Kidney (tissue), 14 donors: ENCODE measurements around the gene PLXNA2. TPM values are rescaled to one million over a fixed set of nuclear protein-coding genes. Genes with fewer than 3 reads are reported as not detected.

Source experiments
- DNase-seq, 5 donors: peaks; one replicate each; pipeline ENCODE4 v3.0.0-alpha.2; 2013 to 2020
- FAIRE-seq: peaks from 2 replicates; lab custom pipeline; 2012; peaks lifted over from hg19 to GRCh38; lab: Jason Lieb, UNC
- H3K27ac ChIP-seq, 2 donors: one replicate each; pipeline ENCODE4 v1.7.0; 2013; ENCODE audit warnings: low read depth in 2 of 2, low read length in 2 of 2, inconsistent platforms in 1 of 2
- H3K27me3 ChIP-seq: one replicate; pipeline ENCODE4 v1.7.1; 2013; ENCODE audit warnings: low read length, inconsistent platforms; ENCODE audit not compliant: control insufficient read depth, insufficient read depth
- H3K36me3 ChIP-seq, 3 donors: one replicate each; pipeline versions ENCODE4 v1.7.0 to v1.7.1; 2013; ENCODE audit warnings: low read length in 3 of 3, control low read depth in 1 of 3, inconsistent platforms in 1 of 3; ENCODE audit not compliant: insufficient read depth in 3 of 3, control insufficient read depth in 2 of 3
- H3K4me1 ChIP-seq, 3 donors: one replicate each; pipeline versions ENCODE4 v1.7.0 to v1.7.1; 2013; ENCODE audit warnings: low read length in 3 of 3, inconsistent platforms in 1 of 3, low read depth in 1 of 3; ENCODE audit not compliant: control insufficient read depth in 2 of 3, insufficient read depth in 2 of 3
- H3K4me3 ChIP-seq, 3 donors: one replicate each; pipeline versions ENCODE4 v1.7.0 to v1.8.1; 2013; ENCODE audit warnings: low read length in 3 of 3, control low read depth in 1 of 3, inconsistent platforms in 1 of 3
- H3K9ac ChIP-seq, 3 donors: one replicate each; pipeline versions ENCODE4 v1.7.0 to v1.7.1; 2013; ENCODE audit warnings: low read length in 3 of 3, control low read depth in 1 of 3, inconsistent platforms in 1 of 3
- H3K9me3 ChIP-seq, 3 donors: one replicate each; pipeline versions ENCODE4 v1.7.0 to v1.7.1; 2013; ENCODE audit warnings: low read length in 3 of 3, control low read depth in 1 of 3, inconsistent platforms in 1 of 3; ENCODE audit not compliant: control insufficient read depth in 2 of 3, insufficient read depth in 1 of 3
- CTCF ChIP-seq: IDR thresholded peaks from 3 replicates; pipeline ENCODE4 v1.5.1; 2012; ENCODE audit warnings: mild to moderate bottlenecking, moderate library complexity, borderline replicate concordance; ENCODE audit not compliant: insufficient read depth; ENCODE audit errors: extremely low read depth
- intact Hi-C: fragments of 100-400 bp; cut with DNase I; formaldehyde crosslinking; loops from one replicate; pipeline ENCODE4 v1.11.1; 2022
- polyA plus RNA-seq: library from polyadenylated mRNA; stranded (reverse); fragments of 350-450 nt; fragmentation: Illumina TruSeq; extraction: RNeasy Lipid Tissue Mini Kit (QIAGEN cat#74804); gene quantifications from one replicate; pipeline ENCODE4 v1.2.3, GENCODE V29; 2014; ENCODE audit warnings: low read depth, low replicate concordance; ENCODE audit not compliant: insufficient read depth
- total RNA-seq: library from RNA; stranded (reverse); fragmentation: NEBNext Ultra II Directional; extraction: Animal tissue kit (Norgen Biotek cat#: 25700); gene quantifications from one replicate; pipeline ENCODE4 v1.2.1, GENCODE V29; 2021
- donor health status: control.
- donor health status: control.
- donor health status: control.
- donor health status: control.
- donor health status: control.
- donor health status: DM: yes; HTN: yes; CAD: no.
- donor health status: Normal renal cell carcinoma (clear cell type).

The PLXNA2 gene
- total and polyA plus RNA-seq, 2 donors from 2014 or later, result 2.4 to 27.9 TPM

- intact Hi-C loops, result no loop called here
- no peak overlapping the region for H3K9ac ChIP-seq
- H3K36me3 ChIP-seq, result no peaks in the 10 kb centered on the region
- no peaks in the 10 kb centered on the region for H3K4me1 ChIP-seq
- no peak for TF ChIP-seq CTCF
- DNase-seq, result no peak
- H3K27ac ChIP-seq, result no peak overlapping the region
- H3K27me3 ChIP-seq, result no peaks in the 10 kb centered on the region
- no peaks in the 10 kb centered on the region for H3K9me3 ChIP-seq
- H3K4me3 ChIP-seq, result no peak overlapping the region
- FAIRE-seq, result no peak
Measured at GRCh38 chr1:208117409-208117808, 126.8 kb downstream of the PLXNA2 start.

- DNase-seq, result no peak
- no peaks in the 10 kb centered on the region for H3K4me1 ChIP-seq
- no peaks in the 10 kb centered on the region for H3K36me3 ChIP-seq
- H3K9ac ChIP-seq, result no peak overlapping the region
- H3K27ac ChIP-seq, result no peak overlapping the region
- no peak for FAIRE-seq
- intact Hi-C loops, result no loop called here
- no peaks in the 10 kb centered on the region for H3K9me3 ChIP-seq
- H3K27me3 ChIP-seq, result no peaks in the 10 kb centered on the region
- H3K4me3 ChIP-seq, result no peak overlapping the region
- TF ChIP-seq CTCF, result no peak
Measured at GRCh38 chr1:208115924-208116640, 128.1 kb downstream of the PLXNA2 start.

- Histone ChIP-seq H3K27ac (no peak overlapping the region), H3K9ac (no peak overlapping the region), H3K36me3 (no peaks in the 10 kb centered on the region), H3K4me3 (no peak overlapping the region), H3K4me1 (no peaks in the 10 kb centered on the region), H3K9me3 (no peaks in the 10 kb centered on the region), H3K27me3 (no peaks in the 10 kb centered on the region)
- no peak for DNase-seq
- no peak for TF ChIP-seq CTCF
- FAIRE-seq, result no peak
- intact Hi-C loops, result no loop called here
Measured at GRCh38 chr1:208113011-208113410, 131.2 kb downstream of the PLXNA2 start.
